ENCODE data around the gene COX10.

Gene COX10

DNA sequence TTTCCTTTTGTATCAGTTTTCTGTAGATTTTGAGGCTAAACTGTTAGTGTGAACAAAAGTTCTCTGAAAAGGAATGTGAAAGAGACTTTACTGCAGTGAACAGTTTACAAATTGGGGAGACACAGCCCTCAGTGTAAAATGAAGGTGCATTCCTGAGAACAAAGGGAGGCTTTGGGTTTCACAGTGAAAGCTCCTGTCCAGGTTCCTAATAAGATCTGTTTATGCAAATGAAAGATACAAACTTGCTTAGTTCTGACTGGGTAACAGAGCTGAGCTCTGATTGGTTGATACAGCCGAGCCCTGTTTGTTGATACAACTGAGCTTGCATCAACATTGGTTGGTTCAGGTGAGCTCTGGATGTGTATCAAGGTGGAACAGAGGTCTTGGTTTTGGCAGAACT is 175.7 kb downstream of the COX10 start:
- no peak for DNase-seq
- Mint-ChIP-seq H3K36me3 (ENCODE audit: low read depth) (no peaks in the 10 kb centered on the region), H3K27me3 (ENCODE audit: low read depth, poor library complexity) (peaks cover 4% of the 10 kb centered on the region), H3K4me1 (no peaks in the 10 kb centered on the region), H3K9me3 (no peaks in the 10 kb centered on the region), H3K4me3 (no peak overlapping the region), H3K27ac (no peak overlapping the region)
- TF ChIP-seq, protein P1, sequence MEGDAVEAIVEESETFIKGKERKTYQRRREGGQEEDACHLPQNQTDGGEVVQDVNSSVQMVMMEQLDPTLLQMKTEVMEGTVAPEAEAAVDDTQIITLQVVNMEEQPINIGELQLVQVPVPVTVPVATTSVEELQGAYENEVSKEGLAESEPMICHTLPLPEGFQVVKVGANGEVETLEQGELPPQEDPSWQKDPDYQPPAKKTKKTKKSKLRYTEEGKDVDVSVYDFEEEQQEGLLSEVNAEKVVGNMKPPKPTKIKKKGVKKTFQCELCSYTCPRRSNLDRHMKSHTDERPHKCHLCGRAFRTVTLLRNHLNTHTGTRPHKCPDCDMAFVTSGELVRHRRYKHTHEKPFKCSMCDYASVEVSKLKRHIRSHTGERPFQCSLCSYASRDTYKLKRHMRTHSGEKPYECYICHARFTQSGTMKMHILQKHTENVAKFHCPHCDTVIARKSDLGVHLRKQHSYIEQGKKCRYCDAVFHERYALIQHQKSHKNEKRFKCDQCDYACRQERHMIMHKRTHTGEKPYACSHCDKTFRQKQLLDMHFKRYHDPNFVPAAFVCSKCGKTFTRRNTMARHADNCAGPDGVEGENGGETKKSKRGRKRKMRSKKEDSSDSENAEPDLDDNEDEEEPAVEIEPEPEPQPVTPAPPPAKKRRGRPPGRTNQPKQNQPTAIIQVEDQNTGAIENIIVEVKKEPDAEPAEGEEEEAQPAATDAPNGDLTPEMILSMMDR (IDR thresholded peaks at IDR 0.05) = no peak

DNA sequence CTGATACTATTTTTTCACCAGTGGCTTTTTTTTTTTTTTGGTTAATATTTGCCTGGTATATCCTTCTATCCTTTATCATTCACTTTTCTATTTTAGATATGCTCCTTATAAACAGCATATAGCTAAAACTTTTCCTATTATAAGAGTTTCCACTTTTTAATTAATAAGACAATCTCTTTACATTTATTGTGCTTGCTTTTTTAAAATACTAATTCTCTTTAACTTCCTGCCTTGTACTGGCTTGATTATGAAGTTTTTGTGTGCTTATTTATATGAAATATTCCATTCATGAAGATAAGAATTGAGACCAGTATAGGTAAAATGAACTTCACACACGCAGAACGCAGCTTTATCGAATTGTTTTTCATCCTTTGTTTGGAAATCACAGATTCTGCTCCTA is 176.3 kb downstream of the COX10 start:
- no peak overlapping the region for H3K4me3 Mint-ChIP-seq
- H3K36me3 Mint-ChIP-seq (ENCODE audit: low read depth) = no peaks in the 10 kb centered on the region
- no peak overlapping the region for H3K27ac Mint-ChIP-seq
- H3K9me3 Mint-ChIP-seq = no peaks in the 10 kb centered on the region
- no peak for DNase-seq
- no peaks in the 10 kb centered on the region for H3K4me1 Mint-ChIP-seq
- TF ChIP-seq, protein P1 (IDR thresholded peaks at IDR 0.05) = no peak
- H3K27me3 Mint-ChIP-seq (ENCODE audit: low read depth, poor library complexity) = peaks cover 4% of the 10 kb centered on the region

All from nephron progenitor cell (in vitro differentiated cells).